Right atrium auricular region (tissue), 2 donors: ENCODE results near the gene LIN9. TPM values are rescaled to one million over a fixed set of nuclear protein-coding genes. Genes with fewer than 3 reads are reported as not detected.

Experiments
- DNase-seq: peaks from one replicate; pipeline ENCODE4 v3.0.0-alpha.2; 2019; ENCODE audit warnings: low spot score
- H3K27ac ChIP-seq, 2 donors: fragments of 200-600 bp; sonication (generic); 1 replicate in 1 of 2; 2 replicates in 1 of 2; pipeline ENCODE4 v1.5.1; 2016 to 2019
- H3K27me3 ChIP-seq, 2 donors: fragments of 200-600 bp; sonication (generic); one replicate each; pipeline versions ENCODE4 v1.5.1 to v1.6.0; 2017 to 2019
- H3K36me3 ChIP-seq: fragments of 200-600 bp; sonication (generic); one replicate; pipeline ENCODE4 v1.5.1; 2016
- H3K4me1 ChIP-seq, 2 donors: fragments of 200-600 bp; sonication (generic); one replicate each; pipeline versions ENCODE4 v1.5.1 to v1.6.0; 2017 to 2019
- H3K4me3 ChIP-seq, 2 donors: fragments of 200-600 bp; sonication (generic); 1 replicate in 1 of 2; 2 replicates in 1 of 2; pipeline ENCODE4 v1.5.1; 2017 to 2019; ENCODE audit warnings: mild to moderate bottlenecking in 1 of 2, moderate library complexity in 1 of 2
- H3K9me3 ChIP-seq, 2 donors: fragments of 200-600 bp; sonication (generic); one replicate each; pipeline ENCODE4 v1.5.1; 2019
- CTCF ChIP-seq, 2 donors: fragments of 200-600 bp; sonication (generic); IDR thresholded peaks; one replicate each; pipeline ENCODE4 v1.5.1; 2019; ENCODE audit warnings: antibody characterized with exemption in 2 of 2
- total RNA-seq, 2 donors: library from RNA; depleted of rRNA; stranded (reverse); fragments of >200 nt; gene quantifications; one replicate each; pipeline ENCODE4 v1.1.0, GENCODE V29; 2016

The LIN9 gene
- total RNA-seq, 2 donors from 2014 or later, result 2.9 to 11.0 TPM

GRCh38 chr1:226226601-226227000 is 82.4 kb downstream of the LIN9 start:
- peaks cover 0 to 9% of the 10 kb centered on the region in 2 donors for H3K4me1 ChIP-seq
- H3K27ac ChIP-seq, result no peak overlapping the region
- no peak for TF ChIP-seq CTCF (IDR thresholded peaks at IDR 0.05)
- no peak overlapping the region for H3K4me3 ChIP-seq
- H3K27me3 ChIP-seq, result no peaks in the 10 kb centered on the region
- H3K9me3 ChIP-seq, result no peaks in the 10 kb centered on the region
- no peak for DNase-seq
- no peaks in the 10 kb centered on the region for H3K36me3 ChIP-seq

- Histone ChIP-seq H3K27ac (no peak overlapping the region), H3K9me3 (no peaks in the 10 kb centered on the region), H3K36me3 (no peaks in the 10 kb centered on the region), H3K4me1 (peaks cover 0 to 9% of the 10 kb centered on the region in 2 donors), H3K4me3 (peak overlapping the region; percentile 14 to 53), H3K27me3 (no peaks in the 10 kb centered on the region)
- DNase-seq, result no peak
- TF ChIP-seq CTCF (IDR thresholded peaks at IDR 0.05), result no peak
These were observed 85.1 kb downstream of the LIN9 start for GRCh38 chr1:226223786-226224244.

- Histone ChIP-seq H3K4me1 (peaks cover 0 to 9% of the 10 kb centered on the region in 2 donors), H3K27ac (no peak within 1 kb of the TSS), H3K36me3 (no peaks in the 10 kb centered on the region), H3K4me3 (peak within 1 kb of the TSS; percentile 14 to 53), H3K27me3 (no peaks in the 10 kb centered on the region), H3K9me3 (no peaks in the 10 kb centered on the region)
- no peak for TF ChIP-seq CTCF (IDR thresholded peaks at IDR 0.05)
- no peak for DNase-seq
These were observed 85.7 kb downstream of the LIN9 start, which contains the start of gene MIXL1 for GRCh38 chr1:226223157-226223785. TSS of gene MIXL1 (plus strand) at chr1:226223664. CDS start at chr1:226223682, 18 bp downstream.

GRCh38 chr1:226222686-226223085 is 86.3 kb downstream of the LIN9 start:
- Histone ChIP-seq H3K9me3 (no peaks in the 10 kb centered on the region), H3K27me3 (no peaks in the 10 kb centered on the region), H3K4me3 (no peak overlapping the region), H3K36me3 (no peaks in the 10 kb centered on the region), H3K27ac (no peak overlapping the region), H3K4me1 (peaks cover 0 to 9% of the 10 kb centered on the region in 2 donors)
- no peak for TF ChIP-seq CTCF (IDR thresholded peaks at IDR 0.05)
- no peak for DNase-seq

GRCh38 chr1:226220473-226221189 is 88.3 kb downstream of the LIN9 start:
- no peak overlapping the region for H3K4me3 ChIP-seq
- H3K27ac ChIP-seq, result no peak overlapping the region
- no peaks in the 10 kb centered on the region for H3K36me3 ChIP-seq
- DNase-seq, result no peak
- H3K27me3 ChIP-seq, result no peaks in the 10 kb centered on the region
- no peak for TF ChIP-seq CTCF (IDR thresholded peaks at IDR 0.05)
- H3K9me3 ChIP-seq, result no peaks in the 10 kb centered on the region
- peaks cover 0 to 9% of the 10 kb centered on the region in 2 donors for H3K4me1 ChIP-seq
